ENCODE results near the gene NPAP1.
"Not testable (repeated sequence)": the region's sequence is repeated elsewhere in the genome, so short reads cannot be mapped to it uniquely, and the experiment has no call there.

NPAP1 gene

GRCh38 chr15:24676431-24676830, 856 bp downstream of the NPAP1 start:
- DNase-seq (ENCODE audit: insufficient read length, low spot score) (no peak), FAIRE-seq (no peak)
- TF ChIP-seq CTCF (IDR thresholded peaks at IDR 0.05; ENCODE audit: insufficient read depth, missing control alignments) = no peak

- TF ChIP-seq CTCF (IDR thresholded peaks at IDR 0.05; ENCODE audit: insufficient read depth, missing control alignments) = no peak
- DNase-seq (ENCODE audit: insufficient read length, low spot score) = no peak
- FAIRE-seq = no peak
These were observed 2.9 kb downstream of the NPAP1 start for GRCh38 chr15:24678485-24678884.

- no peak for TF ChIP-seq CTCF (IDR thresholded peaks at IDR 0.05; ENCODE audit: insufficient read depth, missing control alignments)
- DNase-seq (ENCODE audit: insufficient read length, low spot score) (no peak), FAIRE-seq (no peak)
These were observed 6.4 kb downstream of the NPAP1 start for GRCh38 chr15:24682002-24682401.

- not testable (repeated sequence) for FAIRE-seq; DNase-seq (ENCODE audit: insufficient read length, low spot score)
These were observed 7.3 kb downstream of the NPAP1 start for GRCh38 chr15:24682905-24683304.

- no peak for DNase-seq (ENCODE audit: insufficient read length, low spot score)
- no peak for TF ChIP-seq CTCF (IDR thresholded peaks at IDR 0.05; ENCODE audit: insufficient read depth, missing control alignments)
- no peak for FAIRE-seq
These were observed 8.2 kb downstream of the NPAP1 start for GRCh38 chr15:24683736-24684135.

- no peak for TF ChIP-seq CTCF (IDR thresholded peaks at IDR 0.05; ENCODE audit: insufficient read depth, missing control alignments)
- FAIRE-seq = no peak
These were observed 8.7 kb downstream of the NPAP1 start for GRCh38 chr15:24684313-24684712.

GRCh38 chr15:24696201-24696600, 20.6 kb downstream of the NPAP1 start:
- no peak for FAIRE-seq
- no peak for TF ChIP-seq CTCF (IDR thresholded peaks at IDR 0.05; ENCODE audit: insufficient read depth, missing control alignments)
- no peak for DNase-seq (ENCODE audit: insufficient read length, low spot score)

More at GRCh38 chr15:24684313-24684712, 8.7 kb downstream of the NPAP1 start:
- no peak for DNase-seq (ENCODE audit: insufficient read length, low spot score)

- DNase-seq (ENCODE audit: insufficient read length, low spot score) (no peak), FAIRE-seq (no peak)
- no peak for TF ChIP-seq CTCF (IDR thresholded peaks at IDR 0.05; ENCODE audit: insufficient read depth, missing control alignments)
These were observed 21.3 kb downstream of the NPAP1 start for GRCh38 chr15:24696842-24697241.
